C4-2B (cell line): ENCODE data around the gene ZDHHC3.

Experiments
- ZFX ChIP-seq: fragments of 450-650 bp; IDR thresholded peaks from 2 replicates; pipeline ENCODE4 v1.6.1; 2017
- TF ChIP-seq, protein P1 (sequence below): fragments of 450-650 bp; conservative IDR thresholded peaks from 2 replicates; pipeline ENCODE4 v1.5.1; 2017; ENCODE audit warnings: mild to moderate bottlenecking

DNA sequence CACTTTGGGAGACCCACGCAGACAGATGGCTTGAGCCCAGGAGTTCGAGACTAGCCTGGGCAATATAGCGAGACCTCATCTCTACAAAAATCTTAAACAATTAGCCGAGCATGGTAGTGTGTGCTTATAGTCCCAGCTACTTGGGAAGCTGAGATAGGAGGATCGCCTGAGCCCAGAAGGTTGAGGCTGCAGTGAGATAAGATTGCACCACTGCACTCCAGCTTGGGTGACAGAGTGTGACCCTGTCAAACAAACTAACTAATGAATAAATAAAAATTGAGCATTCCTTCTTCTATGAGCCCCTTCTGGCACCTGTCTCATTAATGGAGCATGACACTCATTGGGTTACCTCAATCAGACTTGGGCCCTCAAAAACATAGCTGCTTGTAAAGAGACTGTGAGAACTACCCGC lies 7.5 kb downstream of the ZDHHC3 start:
- TF ChIP-seq, protein P1, sequence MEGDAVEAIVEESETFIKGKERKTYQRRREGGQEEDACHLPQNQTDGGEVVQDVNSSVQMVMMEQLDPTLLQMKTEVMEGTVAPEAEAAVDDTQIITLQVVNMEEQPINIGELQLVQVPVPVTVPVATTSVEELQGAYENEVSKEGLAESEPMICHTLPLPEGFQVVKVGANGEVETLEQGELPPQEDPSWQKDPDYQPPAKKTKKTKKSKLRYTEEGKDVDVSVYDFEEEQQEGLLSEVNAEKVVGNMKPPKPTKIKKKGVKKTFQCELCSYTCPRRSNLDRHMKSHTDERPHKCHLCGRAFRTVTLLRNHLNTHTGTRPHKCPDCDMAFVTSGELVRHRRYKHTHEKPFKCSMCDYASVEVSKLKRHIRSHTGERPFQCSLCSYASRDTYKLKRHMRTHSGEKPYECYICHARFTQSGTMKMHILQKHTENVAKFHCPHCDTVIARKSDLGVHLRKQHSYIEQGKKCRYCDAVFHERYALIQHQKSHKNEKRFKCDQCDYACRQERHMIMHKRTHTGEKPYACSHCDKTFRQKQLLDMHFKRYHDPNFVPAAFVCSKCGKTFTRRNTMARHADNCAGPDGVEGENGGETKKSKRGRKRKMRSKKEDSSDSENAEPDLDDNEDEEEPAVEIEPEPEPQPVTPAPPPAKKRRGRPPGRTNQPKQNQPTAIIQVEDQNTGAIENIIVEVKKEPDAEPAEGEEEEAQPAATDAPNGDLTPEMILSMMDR: no peak
- no peak for TF ChIP-seq ZFX
